ENCODE data around the gene PELI1.

GRCh38 chr2:64085936-64086335, 58.3 kb downstream of the PELI1 start:
- TF ChIP-seq CTCF (conservative IDR thresholded peaks at IDR 0.05; ENCODE audit: low read length) (no peak), EZH2phosphoT487 (IDR thresholded peaks at IDR 0.05; ENCODE audit: borderline replicate concordance) (no peak)
